Measurements from ENCODE around the gene ATXN2. TPM values are rescaled to one million over a fixed set of nuclear protein-coding genes. Genes with fewer than 3 reads are reported as not detected.

The ATXN2 gene
- total and polyA plus RNA-seq, 9 of the 15 experiments (the other 6 are each of a cell fraction or from before 2014, with no cell fraction given): 16.8 to 67.8 (median 29.3) TPM

- in situ Hi-C loops (cut with MboI) (no loop called here), intact Hi-C loops (cut with micrococcal nuclease) (no loop called here)
- no peak overlapping the region for H3K4me2 ChIP-seq (ENCODE audit: insufficient read depth, low read length)
- no TSS peak for BruUV-seq (replicated peaks)
- H4K20me1 ChIP-seq (replicated peaks; ENCODE audit: control insufficient read depth, insufficient read depth, low read length): no peaks in the 10 kb centered on the region
- no peaks in the 10 kb centered on the region for H3K4me1 ChIP-seq (replicated peaks in 1 of 2; ENCODE audit: control insufficient read depth in 2 of 2, insufficient read depth in 2 of 2, low read length in 2 of 2)
- ATAC-seq (no peak), FAIRE-seq (no peak), DNase-seq (ENCODE audit: extremely low read depth in 1 of 4, low spot score in 3 of 4) (no peak)
- POLR2A ChIA-PET: interaction anchor here (0.9 to 1.1 kb wide), 3 partner anchors 8 to 20 kb away, joined by 3 read pairs; no protein-coding TSS in a partner anchor
- H3K9me1 ChIP-seq (ENCODE audit: control insufficient read depth, insufficient read depth, low read length): no peaks in the 10 kb centered on the region
- CTCF ChIA-PET (ENCODE audit: low intra/inter-chr PET ratio): no interaction called here
- no peak overlapping the region for H2AFZ ChIP-seq (ENCODE audit: low read depth, low read length)
- H3K79me2 ChIP-seq (ENCODE audit: control insufficient read depth, insufficient read depth, low read length): no peaks in the 10 kb centered on the region
- H3K36me3 ChIP-seq (ENCODE audit: control insufficient read depth, insufficient read depth, low read length): peaks cover 92% of the 10 kb centered on the region
- no peaks in the 10 kb centered on the region for H3K27me3 ChIP-seq (ENCODE audit: control insufficient read depth in 2 of 2, insufficient read depth in 2 of 2, low read length in 2 of 2)
- no peak overlapping the region for H3K27ac ChIP-seq (ENCODE audit: extremely low read depth, low read depth, low read length)
- H3K4me3 ChIP-seq: no peak overlapping the region
- H3K9me3 ChIP-seq (replicated peaks; ENCODE audit: control insufficient read depth, insufficient read depth, low read depth, low read length): no peaks in the 10 kb centered on the region
- H3K9ac ChIP-seq (ENCODE audit: insufficient read depth in 1 of 2, low read depth in 2 of 2, low read length in 2 of 2): no peak overlapping the region
- TF ChIP-seq HEY1 (CRISPR knock-in tag; IDR thresholded peaks at IDR 0.05; ENCODE audit: borderline replicate concordance): no peak
- no peak for TF ChIP-seq POLR2B (IDR thresholded peaks at IDR 0.05; ENCODE audit: low read depth, partially characterized antibody)
- TF ChIP-seq ZBTB43 (CRISPR knock-in tag; IDR thresholded peaks at IDR 0.05): no peak
- no peak for TF ChIP-seq ZSCAN29 (IDR thresholded peaks at IDR 0.05)
- TF ChIP-seq JUNB (CRISPR knock-in tag; conservative IDR thresholded peaks at IDR 0.05): no peak
- TF ChIP-seq FOXJ3 (CRISPR knock-in tag; IDR thresholded peaks at IDR 0.05): no peak
- no peak for TF ChIP-seq HDGF (IDR thresholded peaks at IDR 0.05)
- TF ChIP-seq NCOA4 (IDR thresholded peaks at IDR 0.05; ENCODE audit: partially characterized antibody): no peak
- TF ChIP-seq EGR1 (conservative IDR thresholded peaks at IDR 0.05): no peak
- no peak for TF ChIP-seq MTA1 (IDR thresholded peaks at IDR 0.05; ENCODE audit: borderline replicate concordance)
- no peak for TF ChIP-seq PRDM10 (IDR thresholded peaks at IDR 0.05; ENCODE audit: partially characterized antibody)
- no peak for TF ChIP-seq UBTF (IDR thresholded peaks at IDR 0.05; ENCODE audit: borderline replicate concordance in 1 of 2, low read depth in 2 of 2, low read length in 2 of 2)
- TF ChIP-seq SP2 (IDR thresholded peaks at IDR 0.05; ENCODE audit: extremely low read depth, low read depth, low read length, poor library complexity, severe bottlenecking): no peak
- TF ChIP-seq ZNF165 (CRISPR knock-in tag; IDR thresholded peaks at IDR 0.05; ENCODE audit: borderline replicate concordance): no peak
These were observed 80.0 kb downstream of the ATXN2 start for GRCh38 chr12:111519083-111519482.

Data from K562 (cell line).